ENCODE measurements around the gene NPIPA3.
"Not testable (repeated sequence)": the region's sequence is repeated elsewhere in the genome, so short reads cannot be mapped to it uniquely, and the experiment has no call there.

The NPIPA3 gene

GRCh38 chr16:14741794-14742193, 38.6 kb downstream of the NPIPA3 start:
- not testable (repeated sequence) for H3K4me3 ChIP-seq (ENCODE audit: low read length); DNase-seq (ENCODE audit: low read depth)

- H3K4me3 ChIP-seq (ENCODE audit: low read length); DNase-seq (ENCODE audit: low read depth): not testable (repeated sequence)
These were observed 39.3 kb downstream of the NPIPA3 start, which contains the start of gene NPIPA2 for GRCh38 chr16:14742273-14743128. Gene NPIPA2, plus strand, starts transcription at chr16:14742533. Its CDS starts 5,533 bp downstream, at chr16:14748066.

DNA sequence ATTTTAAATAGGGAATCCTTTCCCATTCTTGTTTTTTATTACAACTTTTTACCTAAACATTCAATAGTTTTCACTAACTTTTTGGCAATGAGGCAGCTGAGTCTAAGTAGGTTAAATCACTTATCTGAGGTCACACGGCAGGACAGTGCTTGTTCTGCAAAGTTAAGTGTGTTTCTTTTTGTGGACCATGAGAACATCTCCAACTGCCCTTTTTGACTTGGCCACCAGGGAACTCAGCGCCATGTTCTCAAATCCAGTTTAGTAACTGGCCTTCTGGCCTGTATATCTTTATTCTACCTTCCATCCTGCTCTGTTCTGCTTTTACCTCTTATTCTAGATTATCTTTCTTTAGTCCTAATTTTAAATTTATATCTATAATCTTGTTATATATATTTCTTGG, 70.4 kb downstream of the NPIPA3 start:
- DNase-seq (ENCODE audit: low read depth); H3K4me3 ChIP-seq (ENCODE audit: low read length): not testable (repeated sequence)

- not testable (repeated sequence) for H3K4me3 ChIP-seq (ENCODE audit: low read length); DNase-seq (ENCODE audit: low read depth)
These were observed 72.4 kb downstream of the NPIPA3 start for GRCh38 chr16:14775624-14776023.

All from epithelial cell of esophagus (primary cell).